ENCODE data around the gene TEPSIN.

Gene TEPSIN

DNA sequence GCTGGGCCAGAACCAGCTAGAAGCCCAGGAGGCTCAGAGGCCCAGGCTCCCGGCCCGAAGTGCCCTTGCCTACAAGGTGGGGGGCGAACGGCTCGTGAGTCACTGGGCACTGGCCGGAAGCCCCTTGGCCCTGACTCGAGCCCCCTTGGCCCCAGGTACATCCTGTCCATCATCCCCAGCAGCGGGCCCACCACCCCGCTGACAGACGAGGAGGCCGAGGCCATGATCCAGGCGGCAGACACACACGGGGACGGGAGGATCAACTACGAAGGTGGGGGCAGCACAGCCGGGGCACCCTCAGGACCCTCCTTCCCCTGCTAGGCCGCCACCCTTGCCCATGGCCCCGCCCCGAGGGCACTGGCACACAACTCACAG lies 57.1 kb downstream of the TEPSIN start:
- DNase-seq: no peak

DNA sequence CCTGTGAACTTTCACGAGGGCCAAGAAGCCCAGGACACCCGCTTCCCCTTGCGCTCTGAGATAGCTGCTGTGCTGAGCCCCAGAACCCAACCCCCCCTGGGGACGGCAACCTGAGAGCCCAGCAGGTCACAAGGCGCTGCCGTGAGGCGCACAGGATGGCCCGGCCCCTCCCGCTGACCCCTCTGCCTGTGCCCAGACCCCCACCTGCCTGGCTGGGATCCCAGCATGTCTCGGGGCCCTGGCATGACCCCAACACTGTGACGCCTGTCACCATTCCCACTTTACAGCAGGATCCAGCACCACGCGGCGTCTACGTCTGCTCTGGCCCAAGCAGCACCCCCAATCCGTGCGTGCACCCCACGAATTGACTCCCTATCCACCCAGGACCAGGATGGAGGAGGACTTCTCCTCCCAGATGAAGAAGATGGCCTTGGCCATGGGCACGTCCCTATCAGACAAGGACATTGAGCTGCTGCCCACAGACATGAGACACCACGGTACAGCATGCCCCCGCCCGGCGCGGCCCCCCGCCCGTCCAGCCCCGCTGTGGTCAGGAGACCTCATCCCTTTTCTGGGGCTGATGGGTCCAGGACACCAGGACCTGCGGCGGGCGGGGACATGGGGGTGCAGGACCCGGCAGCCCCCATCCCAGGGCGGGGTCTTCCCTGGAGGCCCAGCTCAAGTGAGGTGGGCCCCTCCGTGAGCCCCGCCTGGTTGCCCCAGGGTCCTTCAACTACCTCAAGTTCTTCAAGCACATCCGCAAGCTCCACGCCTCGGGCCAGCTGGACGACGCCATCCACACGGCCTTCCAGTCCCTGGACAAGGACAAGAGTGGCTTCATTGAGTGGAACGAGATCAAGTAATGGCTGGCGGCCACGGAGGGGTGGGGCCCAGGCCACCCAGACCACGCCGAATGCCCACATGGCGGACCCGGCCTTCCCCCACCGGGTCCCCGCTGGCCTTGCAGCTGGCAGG lies 57.7 kb downstream of the TEPSIN start:
- no peak for DNase-seq

DNA sequence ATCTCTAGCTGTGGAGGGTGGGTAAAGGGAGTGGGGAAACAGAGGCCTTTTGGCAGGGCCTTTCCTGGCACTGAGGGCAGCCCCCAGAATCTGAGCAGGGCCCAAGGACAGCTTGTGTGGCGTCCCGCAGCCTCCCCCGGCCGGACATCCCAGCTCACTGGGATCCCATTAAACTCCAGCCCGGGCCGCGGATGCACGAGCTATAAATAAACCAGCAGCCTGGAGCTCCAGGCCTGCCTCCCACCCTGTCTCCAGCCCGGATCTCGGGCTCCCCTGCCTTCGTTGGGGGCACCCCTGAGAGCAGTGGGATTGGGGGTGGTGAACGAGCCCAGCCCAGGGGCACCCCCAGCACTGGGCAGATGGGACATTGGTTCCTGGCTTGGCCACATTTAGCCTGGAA lies 59.0 kb downstream of the TEPSIN start:
- no peak for DNase-seq

DNA sequence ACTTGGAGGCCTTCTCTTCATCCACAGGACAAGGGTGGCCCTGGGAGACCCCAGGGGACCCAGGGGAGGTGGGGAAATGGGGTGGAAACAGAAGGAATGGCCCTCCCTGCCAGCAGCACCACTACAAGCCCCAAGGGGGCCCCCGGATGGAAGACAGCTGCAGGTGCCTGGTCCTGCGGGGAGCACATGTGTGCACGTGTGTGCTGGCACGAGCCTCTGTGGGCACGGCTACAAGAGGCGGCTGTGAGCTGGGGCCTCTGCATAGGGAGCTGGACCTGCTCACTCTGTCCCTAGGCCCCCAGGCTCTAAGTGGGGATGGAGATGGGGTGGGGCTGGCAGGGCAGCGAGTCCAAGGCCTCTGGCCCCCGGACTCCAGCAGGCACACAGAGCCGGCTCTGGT lies 59.6 kb downstream of the TEPSIN start:
- no peak for DNase-seq
